Measurements from ENCODE around the gene CFAP221. TPM values are rescaled to one million over a fixed set of nuclear protein-coding genes. Genes with fewer than 3 reads are reported as not detected.

Gene CFAP221
- total RNA-seq, 1 experiment from 2014 or later, result not detected

DNA sequence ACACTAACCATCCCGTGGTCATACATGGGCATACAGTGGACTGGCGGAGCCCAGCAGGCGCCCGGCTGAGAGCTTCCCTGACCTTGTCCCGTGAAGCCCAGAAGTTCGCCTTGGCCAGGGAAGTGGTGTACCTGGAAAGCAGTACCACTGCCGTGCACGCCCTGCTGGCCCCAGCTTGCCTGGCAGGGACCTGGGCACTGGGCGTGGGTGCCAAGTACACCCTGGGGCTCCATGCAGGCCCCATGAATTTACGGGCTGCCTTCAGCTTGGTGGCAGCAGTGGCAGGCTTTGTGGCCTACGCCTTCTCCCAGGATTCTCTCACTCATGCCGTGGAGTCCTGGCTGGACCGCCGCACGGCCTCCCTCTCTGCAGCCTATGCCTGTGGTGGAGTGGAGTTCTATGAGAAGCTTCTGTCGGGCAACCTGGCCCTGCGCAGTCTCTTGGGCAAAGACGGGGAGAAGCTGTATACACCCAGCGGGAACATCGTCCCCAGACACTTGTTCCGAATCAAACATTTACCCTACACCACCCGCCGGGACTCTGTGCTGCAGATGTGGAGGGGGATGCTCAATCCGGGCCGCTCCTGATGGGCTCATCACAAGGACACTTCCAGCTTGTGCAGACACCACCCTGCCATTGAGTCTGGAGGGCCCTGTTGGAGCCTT is 137.1 kb downstream of the CFAP221 start:
- intact Hi-C loops (cut with micrococcal nuclease; ENCODE audit: unreplicated experiment), result no loop called here
- H3K79me2 ChIP-seq (ENCODE audit: low read depth), result peaks cover 27% of the 10 kb centered on the region
- H3K9me2 ChIP-seq (ENCODE audit: insufficient read depth), result no peaks in the 10 kb centered on the region
- no TSS peak for BruUV-seq (replicated peaks)
- CTCF ChIA-PET, result no interaction called here
- no peaks in the 10 kb centered on the region for H3K9me3 ChIP-seq (ENCODE audit: insufficient read depth, low read depth)
- no peak overlapping the region for H2AFZ ChIP-seq
- peaks cover 3% of the 10 kb centered on the region; the same call in 1 of the 2 replicates for H4K20me1 ChIP-seq (ENCODE audit: insufficient read depth)
- H3F3A ChIP-seq (ENCODE audit: insufficient read depth, low read depth), result peaks cover 11% of the 10 kb centered on the region
- H3K27me3 ChIP-seq (ENCODE audit: insufficient read depth, low read depth), result no peaks in the 10 kb centered on the region
- H3K27ac ChIP-seq, result no peak overlapping the region
- no peak overlapping the region for H3K4me3 ChIP-seq
- peaks cover 10% of the 10 kb centered on the region for H3K4me1 ChIP-seq (replicated peaks; ENCODE audit: insufficient read depth)
- no peaks in the 10 kb centered on the region for H3K36me3 ChIP-seq (ENCODE audit: low read depth)
- DNase-seq, result no peak
- H3K4me2 ChIP-seq, result no peak overlapping the region
- POLR2A ChIA-PET (ENCODE audit: unreplicated experiment), result no interaction called here
- TF ChIP-seq, protein P1, sequence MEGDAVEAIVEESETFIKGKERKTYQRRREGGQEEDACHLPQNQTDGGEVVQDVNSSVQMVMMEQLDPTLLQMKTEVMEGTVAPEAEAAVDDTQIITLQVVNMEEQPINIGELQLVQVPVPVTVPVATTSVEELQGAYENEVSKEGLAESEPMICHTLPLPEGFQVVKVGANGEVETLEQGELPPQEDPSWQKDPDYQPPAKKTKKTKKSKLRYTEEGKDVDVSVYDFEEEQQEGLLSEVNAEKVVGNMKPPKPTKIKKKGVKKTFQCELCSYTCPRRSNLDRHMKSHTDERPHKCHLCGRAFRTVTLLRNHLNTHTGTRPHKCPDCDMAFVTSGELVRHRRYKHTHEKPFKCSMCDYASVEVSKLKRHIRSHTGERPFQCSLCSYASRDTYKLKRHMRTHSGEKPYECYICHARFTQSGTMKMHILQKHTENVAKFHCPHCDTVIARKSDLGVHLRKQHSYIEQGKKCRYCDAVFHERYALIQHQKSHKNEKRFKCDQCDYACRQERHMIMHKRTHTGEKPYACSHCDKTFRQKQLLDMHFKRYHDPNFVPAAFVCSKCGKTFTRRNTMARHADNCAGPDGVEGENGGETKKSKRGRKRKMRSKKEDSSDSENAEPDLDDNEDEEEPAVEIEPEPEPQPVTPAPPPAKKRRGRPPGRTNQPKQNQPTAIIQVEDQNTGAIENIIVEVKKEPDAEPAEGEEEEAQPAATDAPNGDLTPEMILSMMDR (conservative IDR thresholded peaks at IDR 0.05), result no peak
- no peak for TF ChIP-seq EZH2 (IDR thresholded peaks at IDR 0.05; ENCODE audit: low read depth)

DNA sequence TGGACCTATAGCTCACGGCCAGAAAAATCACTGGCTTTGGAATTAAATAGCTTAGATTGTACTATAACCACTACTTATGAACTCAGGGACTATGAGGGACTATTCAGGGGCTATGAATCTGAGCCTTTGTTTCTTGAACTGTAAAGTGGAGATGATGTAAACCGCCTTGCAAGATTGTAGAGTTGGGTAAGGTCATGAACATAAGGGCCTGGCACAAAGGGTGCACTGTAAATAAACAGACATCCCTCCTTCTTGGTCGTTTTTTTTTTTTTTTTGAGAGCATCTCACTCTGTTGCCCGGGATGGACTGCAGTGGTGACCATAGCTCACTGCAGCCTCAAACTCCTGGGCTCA is 137.6 kb downstream of the CFAP221 start:
- intact Hi-C loops (cut with micrococcal nuclease; ENCODE audit: unreplicated experiment), result no loop called here
- no peak overlapping the region for H3K4me2 ChIP-seq
- H3K4me1 ChIP-seq (replicated peaks; ENCODE audit: insufficient read depth), result peaks cover 10% of the 10 kb centered on the region
- H3K27ac ChIP-seq, result no peak overlapping the region
- H3F3A ChIP-seq (ENCODE audit: insufficient read depth, low read depth), result peaks cover 11% of the 10 kb centered on the region
- H3K27me3 ChIP-seq (ENCODE audit: insufficient read depth, low read depth), result no peaks in the 10 kb centered on the region
- H2AFZ ChIP-seq, result no peak overlapping the region
- H3K36me3 ChIP-seq (ENCODE audit: low read depth), result no peaks in the 10 kb centered on the region
- H3K9me3 ChIP-seq (ENCODE audit: insufficient read depth, low read depth), result no peaks in the 10 kb centered on the region
- ChIA-PET CTCF (no interaction called here), POLR2A (ENCODE audit: unreplicated experiment) (no interaction called here)
- no TSS peak for BruUV-seq (replicated peaks)
- no peaks in the 10 kb centered on the region for H3K9me2 ChIP-seq (ENCODE audit: insufficient read depth)
- no peak overlapping the region for H3K4me3 ChIP-seq
- peaks cover 3% of the 10 kb centered on the region; the same call in 1 of the 2 replicates for H4K20me1 ChIP-seq (ENCODE audit: insufficient read depth)
- TF ChIP-seq, protein P1 (conservative IDR thresholded peaks at IDR 0.05), result no peak
- TF ChIP-seq EZH2 (IDR thresholded peaks at IDR 0.05; ENCODE audit: low read depth), result no peak
- DNase-seq, result no peak
- peaks cover 27% of the 10 kb centered on the region for H3K79me2 ChIP-seq (ENCODE audit: low read depth)

DNA sequence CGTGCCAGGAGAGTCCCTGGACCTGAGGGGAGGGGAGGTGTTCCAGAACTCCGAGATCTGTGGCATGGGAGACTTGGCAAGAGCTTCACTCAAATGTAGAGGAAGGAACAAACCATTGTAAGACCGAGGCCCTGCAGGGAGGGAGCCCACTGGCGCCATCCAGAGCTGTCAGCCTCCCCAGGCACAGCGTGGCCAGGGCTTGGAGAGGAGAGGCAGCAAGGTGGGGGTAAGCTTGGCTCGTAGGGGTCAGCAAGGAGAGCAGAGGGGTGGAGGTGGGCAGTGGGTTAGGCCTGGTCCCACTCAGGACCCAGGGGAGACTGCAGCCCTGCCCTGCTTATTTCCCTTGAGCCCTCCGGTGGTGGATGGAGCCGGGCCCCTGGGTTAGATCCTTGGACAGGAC is 138.3 kb downstream of the CFAP221 start:
- Histone ChIP-seq H3K4me2 (no peak overlapping the region), H2AFZ (no peak overlapping the region), H3K4me1 (replicated peaks; ENCODE audit: insufficient read depth) (peaks cover 10% of the 10 kb centered on the region), H3K36me3 (ENCODE audit: low read depth) (no peaks in the 10 kb centered on the region), H3K9me2 (ENCODE audit: insufficient read depth) (no peaks in the 10 kb centered on the region), H4K20me1 (ENCODE audit: insufficient read depth) (peaks cover 3% of the 10 kb centered on the region; the same call in 1 of the 2 replicates), H3K9me3 (ENCODE audit: insufficient read depth, low read depth) (no peaks in the 10 kb centered on the region), H3K27ac (no peak overlapping the region), H3K4me3 (no peak overlapping the region), H3K27me3 (ENCODE audit: insufficient read depth, low read depth) (no peaks in the 10 kb centered on the region), H3K79me2 (ENCODE audit: low read depth) (peaks cover 27% of the 10 kb centered on the region), H3F3A (ENCODE audit: insufficient read depth, low read depth) (peaks cover 11% of the 10 kb centered on the region)
- DNase-seq, result no peak
- no TSS peak for BruUV-seq (replicated peaks)
- POLR2A ChIA-PET (ENCODE audit: unreplicated experiment), result no interaction called here
- CTCF ChIA-PET, result no interaction called here
- intact Hi-C loops (cut with micrococcal nuclease; ENCODE audit: unreplicated experiment), result no loop called here
- TF ChIP-seq EZH2 (IDR thresholded peaks at IDR 0.05; ENCODE audit: low read depth), result no peak
- TF ChIP-seq, protein P1 (conservative IDR thresholded peaks at IDR 0.05), result no peak

Data from PC-9 (cell line).